Measurements from ENCODE around the gene SLC17A5.
"Not testable (repeated sequence)": the region's sequence is repeated elsewhere in the genome, so short reads cannot be mapped to it uniquely, and the experiment has no call there.

Gene SLC17A5

DNA sequence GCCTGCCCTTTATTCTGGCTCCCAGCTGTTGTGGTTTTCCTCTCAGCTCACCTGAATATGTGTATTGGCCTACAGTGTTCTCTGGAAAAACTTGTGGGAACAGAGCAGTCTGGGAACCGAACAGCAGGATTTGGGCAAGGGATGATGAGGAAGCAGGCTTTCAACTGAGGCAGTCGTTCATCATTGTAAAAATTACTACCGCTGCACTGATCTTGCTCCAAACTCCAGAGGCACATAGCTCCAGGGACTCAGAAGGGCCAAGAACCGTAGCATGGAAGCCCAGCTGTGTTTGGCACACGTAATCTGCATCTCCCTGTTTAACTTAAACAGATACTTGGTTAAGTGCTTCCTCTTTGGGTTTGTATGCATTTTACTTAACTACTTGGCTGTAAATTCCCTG lies 84.7 kb downstream of the SLC17A5 start:
- H3K27ac ChIP-seq, result no peak overlapping the region
- no peaks in the 10 kb centered on the region for H3K27me3 ChIP-seq (ENCODE audit: insufficient read depth, low read depth, severe bottlenecking)
- H3K4me3 ChIP-seq (ENCODE audit: low read depth, low read length), result no peak overlapping the region
- TF ChIP-seq, protein P1, sequence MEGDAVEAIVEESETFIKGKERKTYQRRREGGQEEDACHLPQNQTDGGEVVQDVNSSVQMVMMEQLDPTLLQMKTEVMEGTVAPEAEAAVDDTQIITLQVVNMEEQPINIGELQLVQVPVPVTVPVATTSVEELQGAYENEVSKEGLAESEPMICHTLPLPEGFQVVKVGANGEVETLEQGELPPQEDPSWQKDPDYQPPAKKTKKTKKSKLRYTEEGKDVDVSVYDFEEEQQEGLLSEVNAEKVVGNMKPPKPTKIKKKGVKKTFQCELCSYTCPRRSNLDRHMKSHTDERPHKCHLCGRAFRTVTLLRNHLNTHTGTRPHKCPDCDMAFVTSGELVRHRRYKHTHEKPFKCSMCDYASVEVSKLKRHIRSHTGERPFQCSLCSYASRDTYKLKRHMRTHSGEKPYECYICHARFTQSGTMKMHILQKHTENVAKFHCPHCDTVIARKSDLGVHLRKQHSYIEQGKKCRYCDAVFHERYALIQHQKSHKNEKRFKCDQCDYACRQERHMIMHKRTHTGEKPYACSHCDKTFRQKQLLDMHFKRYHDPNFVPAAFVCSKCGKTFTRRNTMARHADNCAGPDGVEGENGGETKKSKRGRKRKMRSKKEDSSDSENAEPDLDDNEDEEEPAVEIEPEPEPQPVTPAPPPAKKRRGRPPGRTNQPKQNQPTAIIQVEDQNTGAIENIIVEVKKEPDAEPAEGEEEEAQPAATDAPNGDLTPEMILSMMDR (IDR thresholded peaks at IDR 0.05; ENCODE audit: low read depth, low read length), result no peak
- DNase-seq, result no peak
- no peaks in the 10 kb centered on the region for H3K36me3 ChIP-seq
- no peaks in the 10 kb centered on the region for H3K9me3 ChIP-seq (ENCODE audit: severe bottlenecking)

DNA sequence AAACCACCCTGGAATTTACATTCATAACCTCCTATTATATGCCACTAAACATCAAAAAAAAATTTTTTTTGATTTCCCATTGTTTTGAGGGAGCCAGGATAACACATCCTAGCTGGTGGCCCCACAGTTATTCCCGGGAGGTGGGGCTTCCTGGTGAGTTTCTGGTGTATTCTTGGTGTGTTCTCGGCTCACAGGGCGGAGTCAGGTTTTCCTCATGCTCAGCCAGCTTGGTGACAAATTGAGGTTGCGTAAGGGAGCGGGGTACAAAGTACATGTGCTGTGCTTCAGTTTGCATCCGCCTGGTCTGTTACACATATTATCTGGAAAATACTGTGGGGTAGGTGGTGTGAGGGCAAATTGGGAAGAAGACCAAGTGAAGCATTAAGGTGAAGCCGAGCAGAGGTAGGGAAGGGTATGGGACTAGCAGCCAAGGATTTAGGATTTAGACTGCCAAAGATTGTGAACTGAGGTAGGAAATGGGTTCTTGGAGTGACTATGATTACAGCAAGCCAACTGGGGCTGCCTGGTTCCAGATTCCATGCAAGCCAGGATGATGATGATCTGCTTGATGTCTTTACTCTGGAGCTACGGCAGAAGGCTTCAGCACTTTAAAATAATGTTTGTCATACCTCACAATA lies 86.7 kb downstream of the SLC17A5 start:
- H3K9me3 ChIP-seq (ENCODE audit: severe bottlenecking), result no peaks in the 10 kb centered on the region
- H3K27ac ChIP-seq, result no peak overlapping the region
- no peak overlapping the region for H3K4me3 ChIP-seq (ENCODE audit: low read depth, low read length)
- TF ChIP-seq, protein P1 (IDR thresholded peaks at IDR 0.05; ENCODE audit: low read depth, low read length), result no peak
- H3K36me3 ChIP-seq, result no peaks in the 10 kb centered on the region
- no peaks in the 10 kb centered on the region for H3K27me3 ChIP-seq (ENCODE audit: insufficient read depth, low read depth, severe bottlenecking)
- no peak for DNase-seq

DNA sequence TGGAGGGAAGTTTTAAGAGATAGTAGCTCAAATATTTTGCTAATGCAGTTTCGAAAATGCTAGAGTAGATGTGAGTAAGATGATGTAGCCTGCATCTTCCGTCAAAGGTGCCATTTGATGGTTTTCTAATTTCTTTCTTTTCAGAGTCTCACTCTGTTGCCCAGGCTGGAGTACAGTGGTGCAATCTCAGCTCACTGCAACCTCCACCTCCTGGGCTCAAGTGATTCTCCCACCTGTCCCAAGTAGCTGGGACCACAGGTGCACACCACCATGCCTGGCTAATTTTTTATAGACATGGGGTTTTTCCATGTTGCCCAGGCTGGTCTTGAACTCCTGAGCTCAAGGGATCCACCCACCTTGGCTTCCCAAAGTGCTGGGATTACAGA lies 87.3 kb downstream of the SLC17A5 start:
- not testable (repeated sequence) for H3K27ac ChIP-seq; DNase-seq; H3K4me3 ChIP-seq (ENCODE audit: low read depth, low read length)

DNA sequence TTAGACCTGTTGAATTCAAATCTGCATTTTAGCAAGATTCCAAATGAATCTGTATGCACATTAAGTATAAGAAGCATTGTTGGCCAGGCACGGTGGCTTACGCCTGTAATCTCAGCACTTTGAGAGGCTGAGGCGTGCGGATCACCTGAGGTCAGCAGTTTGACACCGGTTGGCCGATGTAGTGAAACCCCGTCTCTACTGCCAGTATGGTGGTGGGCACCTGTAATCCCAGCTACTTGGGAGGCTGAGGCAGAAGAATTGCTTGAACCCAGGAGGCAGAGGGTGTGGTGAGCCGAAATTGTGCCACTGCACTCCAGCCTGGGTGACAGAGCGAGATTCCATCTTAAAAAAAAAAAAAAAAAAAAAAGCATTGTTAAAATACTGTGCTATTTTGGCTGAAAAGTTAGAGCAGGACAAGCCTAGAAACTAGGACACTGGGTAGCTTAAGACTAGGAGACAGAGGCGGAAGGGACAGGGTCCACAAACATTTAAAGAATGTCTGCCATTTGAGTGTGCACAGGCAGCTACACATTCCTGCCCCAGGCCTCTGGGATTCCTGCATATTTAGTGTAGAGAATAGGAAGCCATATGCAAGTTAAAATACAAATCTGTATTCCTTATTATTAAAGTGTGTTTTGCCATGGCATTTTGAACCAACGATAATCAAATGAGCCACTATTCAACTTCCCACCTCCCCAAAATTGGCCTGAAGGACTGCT lies 87.9 kb downstream of the SLC17A5 start:
- Histone ChIP-seq H3K36me3 (no peaks in the 10 kb centered on the region), H3K27ac (no peak overlapping the region), H3K27me3 (ENCODE audit: insufficient read depth, low read depth, severe bottlenecking) (no peaks in the 10 kb centered on the region), H3K9me3 (ENCODE audit: severe bottlenecking) (no peaks in the 10 kb centered on the region), H3K4me3 (ENCODE audit: low read depth, low read length) (no peak overlapping the region)
- DNase-seq, result no peak
- TF ChIP-seq, protein P1 (IDR thresholded peaks at IDR 0.05; ENCODE audit: low read depth, low read length), result no peak

More for the DNA sequence above, 87.3 kb downstream of the SLC17A5 start:
- not testable (repeated sequence) for H3K36me3 ChIP-seq; H3K27me3 ChIP-seq (ENCODE audit: insufficient read depth, low read depth, severe bottlenecking); H3K9me3 ChIP-seq (ENCODE audit: severe bottlenecking)

DNA sequence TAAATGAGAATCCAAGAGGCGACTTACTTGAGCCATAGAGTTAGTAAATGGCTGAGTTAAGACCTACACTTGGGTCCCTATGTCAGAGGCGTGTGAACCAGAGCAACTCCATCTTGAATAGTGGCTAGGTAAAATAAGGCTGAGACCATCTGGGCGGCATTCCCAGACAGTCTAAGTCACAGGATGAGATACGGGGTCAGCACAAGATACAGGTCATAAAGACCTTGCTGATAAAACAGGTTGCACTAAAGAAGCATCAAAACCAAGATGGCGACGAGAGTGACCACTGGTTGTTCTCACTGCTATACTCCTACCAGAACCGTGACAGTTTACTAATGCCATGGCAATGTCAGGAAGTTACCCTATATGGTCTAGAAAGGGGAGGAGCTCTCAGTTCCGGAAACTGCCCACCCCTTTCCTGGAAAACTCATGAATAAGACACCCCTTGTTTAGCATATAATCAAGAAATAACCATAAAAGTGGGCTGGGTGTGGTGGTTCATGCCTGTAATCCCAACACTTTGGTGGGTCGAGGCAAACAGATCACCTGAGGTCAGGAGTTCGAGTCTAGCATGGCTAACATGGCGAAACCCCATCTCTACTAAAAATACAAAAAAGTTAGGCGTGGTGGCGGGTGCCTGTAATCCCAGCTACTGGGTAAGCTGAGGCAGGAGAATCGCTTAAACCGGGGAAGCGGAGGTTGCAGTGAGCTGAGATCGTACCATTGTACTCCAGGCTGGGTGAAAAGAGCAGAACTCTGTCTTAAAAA lies 89.0 kb downstream of the SLC17A5 start:
- Histone ChIP-seq H3K4me3 (ENCODE audit: low read depth, low read length) (no peak overlapping the region), H3K27ac (no peak overlapping the region), H3K27me3 (ENCODE audit: insufficient read depth, low read depth, severe bottlenecking) (no peaks in the 10 kb centered on the region), H3K9me3 (ENCODE audit: severe bottlenecking) (no peaks in the 10 kb centered on the region), H3K36me3 (no peaks in the 10 kb centered on the region)
- TF ChIP-seq, protein P1 (IDR thresholded peaks at IDR 0.05; ENCODE audit: low read depth, low read length), result no peak
- no peak for DNase-seq

DNA sequence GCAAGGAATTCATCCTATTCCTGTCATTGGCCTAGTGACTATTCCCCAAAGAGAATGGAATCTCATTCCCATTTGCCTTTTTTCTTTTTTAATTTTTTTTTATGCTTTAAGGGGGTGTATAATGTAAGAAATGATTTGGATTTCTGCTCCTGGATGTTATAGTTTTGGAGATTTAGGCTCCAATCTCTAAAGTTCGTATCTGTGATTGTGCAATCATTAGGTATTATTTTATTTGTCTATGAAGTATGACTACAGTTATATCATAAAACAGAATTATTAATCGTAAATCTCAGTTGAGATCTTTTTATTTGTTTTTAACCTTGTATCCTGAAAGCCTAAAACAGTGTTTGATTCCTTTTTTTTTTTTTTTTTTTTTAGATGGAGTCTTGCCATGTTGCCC lies 91.2 kb downstream of the SLC17A5 start:
- TF ChIP-seq, protein P1 (IDR thresholded peaks at IDR 0.05; ENCODE audit: low read depth, low read length), result no peak
- H3K36me3 ChIP-seq, result no peaks in the 10 kb centered on the region
- no peak for DNase-seq
- no peaks in the 10 kb centered on the region for H3K27me3 ChIP-seq (ENCODE audit: insufficient read depth, low read depth, severe bottlenecking)
- no peak overlapping the region for H3K4me3 ChIP-seq (ENCODE audit: low read depth, low read length)
- H3K9me3 ChIP-seq (ENCODE audit: severe bottlenecking), result no peaks in the 10 kb centered on the region
- no peak overlapping the region for H3K27ac ChIP-seq

Data from WERI-Rb-1 (cell line).